Right atrium auricular region (tissue), 2 donors: ENCODE data around the gene SNPH. TPM values are rescaled to one million over a fixed set of nuclear protein-coding genes. Genes with fewer than 3 reads are reported as not detected.

Source experiments
- DNase-seq: peaks from one replicate; pipeline ENCODE4 v3.0.0-alpha.2; 2019; ENCODE audit warnings: low spot score
- H3K27ac ChIP-seq, 2 donors: fragments of 200-600 bp; sonication (generic); 1 replicate in 1 of 2; 2 replicates in 1 of 2; pipeline ENCODE4 v1.5.1; 2016 to 2019
- H3K27me3 ChIP-seq, 2 donors: fragments of 200-600 bp; sonication (generic); one replicate each; pipeline versions ENCODE4 v1.5.1 to v1.6.0; 2017 to 2019
- H3K36me3 ChIP-seq: fragments of 200-600 bp; sonication (generic); one replicate; pipeline ENCODE4 v1.5.1; 2016
- H3K4me1 ChIP-seq, 2 donors: fragments of 200-600 bp; sonication (generic); one replicate each; pipeline versions ENCODE4 v1.5.1 to v1.6.0; 2017 to 2019
- H3K4me3 ChIP-seq, 2 donors: fragments of 200-600 bp; sonication (generic); 1 replicate in 1 of 2; 2 replicates in 1 of 2; pipeline ENCODE4 v1.5.1; 2017 to 2019; ENCODE audit warnings: mild to moderate bottlenecking in 1 of 2, moderate library complexity in 1 of 2
- H3K9me3 ChIP-seq, 2 donors: fragments of 200-600 bp; sonication (generic); one replicate each; pipeline ENCODE4 v1.5.1; 2019
- CTCF ChIP-seq, 2 donors: fragments of 200-600 bp; sonication (generic); IDR thresholded peaks; one replicate each; pipeline ENCODE4 v1.5.1; 2019; ENCODE audit warnings: antibody characterized with exemption in 2 of 2
- total RNA-seq, 2 donors: library from RNA; depleted of rRNA; stranded (reverse); fragments of >200 nt; gene quantifications; one replicate each; pipeline ENCODE4 v1.1.0, GENCODE V29; 2016

Gene SNPH
- total RNA-seq, 2 donors from 2014 or later, result 5.0 to 10.1 TPM

GRCh38 chr20:1294497-1294896 is 28.4 kb downstream of the SNPH start:
- no peaks in the 10 kb centered on the region for H3K27me3 ChIP-seq
- no peaks in the 10 kb centered on the region for H3K9me3 ChIP-seq
- H3K27ac ChIP-seq, result no peak overlapping the region
- no peaks in the 10 kb centered on the region for H3K36me3 ChIP-seq
- DNase-seq, result no peak
- TF ChIP-seq CTCF (IDR thresholded peaks at IDR 0.05), result no peak
- H3K4me3 ChIP-seq, result no peak overlapping the region
- H3K4me1 ChIP-seq, result peaks cover 0 to 6% of the 10 kb centered on the region in 2 donors

- no peak for DNase-seq
- no peak overlapping the region for H3K4me3 ChIP-seq
- H3K27me3 ChIP-seq, result no peaks in the 10 kb centered on the region
- H3K36me3 ChIP-seq, result no peaks in the 10 kb centered on the region
- TF ChIP-seq CTCF (IDR thresholded peaks at IDR 0.05), result no peak
- H3K9me3 ChIP-seq, result no peaks in the 10 kb centered on the region
- H3K27ac ChIP-seq, result no peak overlapping the region
- peaks cover 0 to 6% of the 10 kb centered on the region in 2 donors for H3K4me1 ChIP-seq
Measured at GRCh38 chr20:1295276-1295930, 29.3 kb downstream of the SNPH start.

- Histone ChIP-seq H3K4me1 (peaks cover 0 to 5% of the 10 kb centered on the region in 2 donors), H3K27me3 (no peaks in the 10 kb centered on the region), H3K27ac (no peak overlapping the region), H3K36me3 (no peaks in the 10 kb centered on the region), H3K4me3 (no peak overlapping the region), H3K9me3 (no peaks in the 10 kb centered on the region)
- DNase-seq, result no peak
- TF ChIP-seq CTCF (IDR thresholded peaks at IDR 0.05), result no peak
Measured at GRCh38 chr20:1296117-1296610, 30.1 kb downstream of the SNPH start.

GRCh38 chr20:1296922-1297321 is 30.8 kb downstream of the SNPH start:
- H3K9me3 ChIP-seq, result no peaks in the 10 kb centered on the region
- H3K27ac ChIP-seq, result no peak overlapping the region
- no peaks in the 10 kb centered on the region for H3K36me3 ChIP-seq
- DNase-seq, result no peak
- H3K4me3 ChIP-seq, result no peak overlapping the region
- H3K4me1 ChIP-seq, result no peaks in the 10 kb centered on the region
- no peaks in the 10 kb centered on the region for H3K27me3 ChIP-seq
- TF ChIP-seq CTCF (IDR thresholded peaks at IDR 0.05), result no peak

- Histone ChIP-seq H3K27me3 (no peaks in the 10 kb centered on the region), H3K36me3 (no peaks in the 10 kb centered on the region)
Measured at GRCh38 chr20:1297486-1297885, 31.4 kb downstream of the SNPH start.

More at GRCh38 chr20:1297486-1297885, 31.4 kb downstream of the SNPH start:
- Histone ChIP-seq H3K4me1 (no peaks in the 10 kb centered on the region), H3K27ac (no peak overlapping the region), H3K9me3 (no peaks in the 10 kb centered on the region), H3K4me3 (no peak overlapping the region)
- no peak for DNase-seq
- no peak for TF ChIP-seq CTCF (IDR thresholded peaks at IDR 0.05)
